ENCODE data around the gene ZKSCAN1.

GRCh38 chr7:100017875-100018274, 2.5 kb downstream of the ZKSCAN1 start:
- TF ChIP-seq CTCF (conservative IDR thresholded peaks at IDR 0.05; ENCODE audit: low read depth, low read length) (no peak), EZH2 (IDR thresholded peaks at IDR 0.05; ENCODE audit: low read length, unreplicated experiment) (no peak)

Measured in PC-3 (cell line).